CD4-positive, alpha-beta T cell (primary cell): ENCODE measurements around the gene FOXJ3. TPM values are rescaled to one million over a fixed set of nuclear protein-coding genes. Genes with fewer than 3 reads are reported as not detected.

Experiments used
- ATAC-seq: fragments of 200-7000 bp; cut with Tn5 transposase; one replicate; pipeline ENCODE4 v1.10.0; 2022; ENCODE audit warnings: mild to moderate bottlenecking; ENCODE audit not compliant: poor library complexity
- CTCF ChIA-PET: fragments of 350-600 bp; sonication (Branson Sonifier 250); formaldehyde crosslinking; loops from one replicate; lab custom pipeline; 2021; ENCODE audit warnings: antibody characterized with exemption, inconsistent platforms; lab: Charles Lee
- POLR2A ChIA-PET: fragments of 350-600 bp; sonication (Branson Sonifier 250); formaldehyde crosslinking; loops from one replicate; lab custom pipeline; 2021; ENCODE audit warnings: antibody characterized with exemption, inconsistent platforms; lab: Charles Lee
- DNase-seq, 14 experiments: peaks; one replicate each; pipeline ENCODE4 v3.0.0-alpha.2; 2013 to 2020; ENCODE audit warnings: mixed read lengths in 2 of 14
- H3K27ac ChIP-seq, 2 donors: one replicate each; pipeline versions ENCODE4 v1.5.1 to v1.7.0; 2013; ENCODE audit warnings: low read length in 2 of 2, low read depth in 1 of 2, mild to moderate bottlenecking in 1 of 2
- H3K27me3 ChIP-seq, 2 experiments: 1 replicate in 1 of 2; 2 replicates in 1 of 2; pipeline versions ENCODE4 v1.6.1 to v1.7.0; 2013; ENCODE audit warnings: low read length in 2 of 2, control low read depth in 1 of 2, mild to moderate bottlenecking in 1 of 2, moderate library complexity in 1 of 2; ENCODE audit not compliant: insufficient read depth in 2 of 2, control insufficient read depth in 1 of 2
- H3K36me3 ChIP-seq: one replicate; pipeline ENCODE4 v1.6.1; 2013; ENCODE audit warnings: low read length, control low read depth; ENCODE audit not compliant: insufficient read depth
- H3K4me1 ChIP-seq: one replicate; pipeline ENCODE4 v1.6.1; 2013; ENCODE audit warnings: low read length, control low read depth; ENCODE audit not compliant: insufficient read depth
- H3K4me3 ChIP-seq: one replicate; pipeline ENCODE4 v1.5.1; 2013; ENCODE audit warnings: mild to moderate bottlenecking, low read length, moderate library complexity
- H3K9me3 ChIP-seq, 2 experiments: 1 replicate in 1 of 2; 2 replicates in 1 of 2; pipeline versions ENCODE4 v1.6.1 to v1.7.0; 2013; ENCODE audit warnings: low read length in 2 of 2, mild to moderate bottlenecking in 2 of 2, control low read depth in 1 of 2, moderate library complexity in 1 of 2; ENCODE audit not compliant: control insufficient read depth in 1 of 2, insufficient read depth in 1 of 2
- H3K27ac Mint-ChIP-seq: one replicate; pipeline ENCODE4 v1.8.0; 2020; ENCODE audit warnings: mixed read lengths
- H3K27me3 Mint-ChIP-seq: one replicate; pipeline ENCODE4 v1.8.0; 2021; ENCODE audit warnings: mixed read lengths
- H3K36me3 Mint-ChIP-seq: one replicate; pipeline ENCODE4 v1.8.0; 2021; ENCODE audit warnings: low read depth, mixed read lengths
- H3K4me1 Mint-ChIP-seq: one replicate; pipeline ENCODE4 v1.8.0; 2021; ENCODE audit warnings: low read depth, mixed read lengths
- H3K4me3 Mint-ChIP-seq: one replicate; pipeline ENCODE4 v1.8.0; 2020; ENCODE audit warnings: mild to moderate bottlenecking, mixed read lengths
- H3K9me3 Mint-ChIP-seq: one replicate; pipeline ENCODE4 v1.8.0; 2020; ENCODE audit warnings: mixed read lengths
- intact Hi-C, 2 experiments: fragments of 100-400 bp; cut with DNase I in 1 of 2; cut with micrococcal nuclease in 1 of 2; formaldehyde crosslinking; loops; one replicate each; pipeline versions ENCODE4 v1.15.1 to v1.9.0; 2023 to 2025; cut with DNase I, micrococcal nuclease
- total RNA-seq, 174 experiments: library from RNA in 2 of 174; stranded (reverse) in 2 of 174; gene quantifications; one replicate each; pipeline ENCODE4 v1.2.3 and lab custom pipeline; 2021 to 2026
- TF ChIP-seq, protein P1 (sequence below): fragments of 200-600 bp; IDR thresholded peaks from one replicate; pipeline ENCODE4 v1.8.0; 2022; ENCODE audit warnings: antibody characterized with exemption, mild to moderate bottlenecking

FOXJ3 gene
- total RNA-seq, 2 experiments from 2014 or later: 73.1 to 74.9 TPM

DNA sequence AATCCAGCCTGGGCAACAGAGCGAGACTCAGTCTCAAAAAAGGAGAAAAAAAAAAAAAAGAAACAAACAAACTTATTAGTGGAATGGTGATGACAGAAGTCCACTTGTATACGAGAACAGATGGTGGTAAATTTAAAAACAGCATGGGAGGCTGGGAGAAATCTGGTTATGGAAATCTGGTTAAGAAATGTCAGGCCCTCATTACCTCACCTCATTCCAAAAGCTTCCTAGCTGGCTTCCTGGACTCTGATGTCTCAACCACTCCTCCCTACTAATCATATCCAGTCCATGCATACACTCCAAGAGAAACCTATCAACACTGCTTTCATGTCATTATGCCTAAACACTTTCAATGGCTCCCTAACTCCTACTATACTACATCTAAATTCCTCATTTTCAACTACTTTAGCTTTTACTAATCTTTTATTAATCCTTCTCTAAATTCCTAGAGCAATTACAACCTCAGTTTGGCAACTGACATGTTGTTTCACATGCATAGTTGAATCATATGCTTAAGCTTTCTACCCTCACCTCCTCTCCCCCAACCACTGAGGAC lies 52.9 kb downstream of the FOXJ3 start:
- Histone ChIP-seq H3K4me1 (no peaks in the 10 kb centered on the region), H3K4me3 (no peak overlapping the region), H3K9me3 (no peaks in the 10 kb centered on the region), H3K27ac (no peak overlapping the region), H3K27me3 (no peaks in the 10 kb centered on the region), H3K36me3 (peaks cover 9% of the 10 kb centered on the region)
- DNase-seq (no peak), ATAC-seq (no peak)
- Mint-ChIP-seq H3K27me3 (no peaks in the 10 kb centered on the region), H3K9me3 (no peaks in the 10 kb centered on the region), H3K36me3 (peaks cover 17% of the 10 kb centered on the region), H3K27ac (peak overlapping the region; percentile 13), H3K4me1 (peaks cover 63% of the 10 kb centered on the region), H3K4me3 (no peak overlapping the region)
- ChIA-PET CTCF (no interaction called here), POLR2A (no interaction called here)
- TF ChIP-seq, protein P1, sequence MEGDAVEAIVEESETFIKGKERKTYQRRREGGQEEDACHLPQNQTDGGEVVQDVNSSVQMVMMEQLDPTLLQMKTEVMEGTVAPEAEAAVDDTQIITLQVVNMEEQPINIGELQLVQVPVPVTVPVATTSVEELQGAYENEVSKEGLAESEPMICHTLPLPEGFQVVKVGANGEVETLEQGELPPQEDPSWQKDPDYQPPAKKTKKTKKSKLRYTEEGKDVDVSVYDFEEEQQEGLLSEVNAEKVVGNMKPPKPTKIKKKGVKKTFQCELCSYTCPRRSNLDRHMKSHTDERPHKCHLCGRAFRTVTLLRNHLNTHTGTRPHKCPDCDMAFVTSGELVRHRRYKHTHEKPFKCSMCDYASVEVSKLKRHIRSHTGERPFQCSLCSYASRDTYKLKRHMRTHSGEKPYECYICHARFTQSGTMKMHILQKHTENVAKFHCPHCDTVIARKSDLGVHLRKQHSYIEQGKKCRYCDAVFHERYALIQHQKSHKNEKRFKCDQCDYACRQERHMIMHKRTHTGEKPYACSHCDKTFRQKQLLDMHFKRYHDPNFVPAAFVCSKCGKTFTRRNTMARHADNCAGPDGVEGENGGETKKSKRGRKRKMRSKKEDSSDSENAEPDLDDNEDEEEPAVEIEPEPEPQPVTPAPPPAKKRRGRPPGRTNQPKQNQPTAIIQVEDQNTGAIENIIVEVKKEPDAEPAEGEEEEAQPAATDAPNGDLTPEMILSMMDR: no peak
- intact Hi-C loops: no loop called here

DNA sequence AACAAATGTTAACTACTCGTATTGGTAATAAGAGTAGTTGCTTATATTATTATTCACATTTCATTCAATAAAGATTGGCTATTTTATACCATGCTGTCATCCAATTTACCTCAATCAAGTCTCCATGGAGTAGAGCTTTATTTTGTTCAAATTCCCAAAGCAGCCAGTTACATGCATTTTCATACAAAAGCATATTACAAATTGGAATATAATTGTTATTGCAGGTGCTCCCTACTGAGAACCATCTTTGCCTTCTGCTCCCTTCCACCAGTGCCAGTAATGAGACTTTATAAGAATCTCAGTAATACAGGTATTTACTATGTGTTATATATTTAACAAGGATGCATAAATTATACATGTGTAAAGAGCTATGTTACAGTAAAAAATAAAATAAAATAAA lies 54.2 kb downstream of the FOXJ3 start:
- TF ChIP-seq, protein P1: no peak
- Histone ChIP-seq H3K27ac (no peak overlapping the region), H3K4me3 (no peak overlapping the region), H3K4me1 (no peaks in the 10 kb centered on the region), H3K27me3 (no peaks in the 10 kb centered on the region), H3K9me3 (no peaks in the 10 kb centered on the region), H3K36me3 (peaks cover 14% of the 10 kb centered on the region)
- DNase-seq (no peak), ATAC-seq (no peak)
- CTCF ChIA-PET: interaction anchor here (1.3 kb wide), 1 partner anchor 107 kb away, joined by 6 read pairs; no protein-coding TSS in a partner anchor
- peaks cover 63% of the 10 kb centered on the region for H3K4me1 Mint-ChIP-seq
- no peak overlapping the region for H3K27ac Mint-ChIP-seq
- no peak overlapping the region for H3K4me3 Mint-ChIP-seq
- intact Hi-C loops: no loop called here
- no peaks in the 10 kb centered on the region for H3K9me3 Mint-ChIP-seq
- POLR2A ChIA-PET: interaction anchor here (0.6 kb wide), 1 partner anchor 11 kb away, joined by 3 read pairs; no protein-coding TSS in a partner anchor
- H3K36me3 Mint-ChIP-seq: peaks cover 29% of the 10 kb centered on the region
- H3K27me3 Mint-ChIP-seq: no peaks in the 10 kb centered on the region

DNA sequence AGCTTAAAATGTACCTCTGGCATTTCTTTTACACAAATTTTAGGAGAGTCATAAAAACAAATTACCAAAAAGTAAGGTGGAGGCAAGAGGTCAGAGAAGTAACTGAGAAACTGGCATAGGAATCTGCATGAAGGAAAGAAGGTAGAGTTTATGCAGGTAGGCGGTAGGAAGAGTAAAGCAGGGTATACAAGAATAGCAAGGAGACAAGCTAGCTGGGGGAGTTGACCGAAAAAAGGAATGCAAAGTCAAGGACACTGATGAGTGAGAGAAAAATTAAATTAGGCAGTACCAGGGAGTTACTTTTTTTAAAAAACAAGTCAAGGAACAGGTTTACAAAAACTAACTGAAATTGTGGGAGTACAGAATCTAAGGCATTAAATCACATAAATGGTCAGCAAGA lies 56.0 kb downstream of the FOXJ3 start:
- no peaks in the 10 kb centered on the region for H3K9me3 Mint-ChIP-seq
- POLR2A ChIA-PET: interaction anchor here (0.9 kb wide), 1 partner anchor 59 kb away, joined by 3 read pairs; no protein-coding TSS in a partner anchor
- no peak overlapping the region for H3K27ac Mint-ChIP-seq
- ATAC-seq (no peak), DNase-seq (no peak)
- peaks cover 40% of the 10 kb centered on the region for H3K36me3 Mint-ChIP-seq
- H3K27me3 ChIP-seq: no peaks in the 10 kb centered on the region
- H3K4me3 Mint-ChIP-seq: no peak overlapping the region
- no peak overlapping the region for H3K4me3 ChIP-seq
- H3K27me3 Mint-ChIP-seq: no peaks in the 10 kb centered on the region
- intact Hi-C loops: no loop called here
- no peaks in the 10 kb centered on the region for H3K4me1 ChIP-seq
- no peak overlapping the region for H3K27ac ChIP-seq
- peaks cover 20% of the 10 kb centered on the region for H3K36me3 ChIP-seq
- CTCF ChIA-PET: no interaction called here
- peaks cover 68% of the 10 kb centered on the region for H3K4me1 Mint-ChIP-seq
- no peaks in the 10 kb centered on the region for H3K9me3 ChIP-seq
- TF ChIP-seq, protein P1: no peak
